Left kidney (tissue), 2 donors: ENCODE data around the gene PCDH9. TPM values are rescaled to one million over a fixed set of nuclear protein-coding genes. Genes with fewer than 3 reads are reported as not detected.
A peak's percentile ranks its signal among the peaks of the same experiment; 100 is the strongest.
"Not testable (repeated sequence)": the region's sequence is repeated elsewhere in the genome, so short reads cannot be mapped to it uniquely, and the experiment has no call there.

Source experiments
- DNase-seq: peaks from one replicate; pipeline ENCODE4 v3.0.0-alpha.2; 2013
- polyA plus RNA-seq: library from polyadenylated mRNA; unstranded; fragments of 120-200 nt; gene quantifications from one replicate; pipeline ENCODE4 v1.2.1, GENCODE V29; 2013; ENCODE audit not compliant: insufficient read length

PCDH9 gene
- polyA plus RNA-seq, 1 donor, result 15.3 TPM

DNA sequence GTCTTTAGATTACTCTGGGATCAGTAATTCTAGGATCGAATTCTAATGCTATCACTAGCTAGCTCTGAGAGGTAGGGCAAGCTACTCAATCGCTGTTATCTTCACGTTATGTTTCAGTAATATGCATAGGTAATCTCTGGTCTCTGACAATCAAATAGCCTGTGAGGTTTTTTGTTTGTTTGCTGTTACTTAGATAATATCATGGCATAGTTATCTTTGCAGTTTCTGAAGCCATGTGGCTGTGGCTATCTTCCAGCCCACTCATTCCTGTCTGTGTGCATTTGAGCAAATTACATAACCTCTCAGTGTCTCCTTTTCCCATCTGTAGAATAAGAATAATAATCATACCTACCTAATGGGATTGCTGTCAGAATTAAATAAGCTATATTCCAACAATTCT, 330.2 kb downstream of the PCDH9 start:
- DNase-seq, result no peak

DNA sequence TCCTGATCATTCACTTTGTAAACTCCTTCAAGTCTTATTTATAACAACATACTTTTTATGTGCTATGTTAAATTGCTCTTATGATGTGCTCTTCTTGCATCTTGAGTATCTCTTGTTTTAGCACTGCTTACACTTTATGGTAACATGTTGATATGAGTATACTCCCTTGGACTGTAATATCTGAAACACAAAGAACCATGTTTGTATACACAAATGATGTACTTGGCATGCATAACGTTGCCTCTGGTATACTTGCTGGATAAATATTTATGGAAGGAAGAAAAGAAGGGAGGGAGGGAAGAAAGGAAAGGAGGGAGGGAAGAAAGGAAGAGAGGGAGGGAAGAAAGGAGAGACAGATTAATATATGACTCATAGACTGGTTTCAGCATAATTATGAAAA, 333.2 kb downstream of the PCDH9 start:
- DNase-seq, result no peak

DNA sequence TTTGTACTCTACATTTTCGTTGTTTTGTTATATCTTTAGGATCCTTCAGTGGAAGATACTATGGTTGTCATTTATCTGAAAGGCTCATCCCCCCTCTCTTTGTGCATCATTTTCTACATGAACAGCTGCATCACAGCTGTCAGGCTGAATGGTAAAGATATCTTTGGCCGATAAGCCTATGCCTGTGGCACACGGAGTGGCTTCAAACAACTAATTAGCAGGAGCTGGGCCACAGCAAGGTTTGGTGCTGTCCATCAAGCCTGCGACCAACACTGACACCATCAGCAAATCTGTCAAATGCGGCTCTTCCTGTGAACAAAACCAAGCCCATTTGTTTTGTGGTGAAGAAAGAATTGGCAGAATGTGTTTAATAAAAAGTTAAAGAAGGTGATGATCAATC, 334.4 kb downstream of the PCDH9 start:
- no peak for DNase-seq

DNA sequence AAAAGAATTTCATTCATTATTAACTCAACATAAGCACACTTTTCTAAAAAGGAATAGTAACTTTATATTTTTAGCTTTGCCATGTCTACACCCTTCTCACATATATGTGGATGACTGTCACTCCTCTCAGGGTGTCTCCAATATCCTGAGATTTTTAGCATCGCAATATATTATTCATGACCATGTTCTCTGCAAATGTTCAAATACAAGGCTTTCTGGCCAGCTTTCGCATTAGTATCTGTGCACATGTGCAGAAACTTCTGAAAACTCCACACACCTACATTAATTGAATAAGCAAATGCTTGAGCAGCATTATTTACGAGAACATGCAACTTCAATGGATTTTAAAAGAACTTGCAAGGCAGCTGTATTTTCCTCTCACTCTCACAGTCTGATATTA, 334.8 kb downstream of the PCDH9 start:
- no peak for DNase-seq

DNA sequence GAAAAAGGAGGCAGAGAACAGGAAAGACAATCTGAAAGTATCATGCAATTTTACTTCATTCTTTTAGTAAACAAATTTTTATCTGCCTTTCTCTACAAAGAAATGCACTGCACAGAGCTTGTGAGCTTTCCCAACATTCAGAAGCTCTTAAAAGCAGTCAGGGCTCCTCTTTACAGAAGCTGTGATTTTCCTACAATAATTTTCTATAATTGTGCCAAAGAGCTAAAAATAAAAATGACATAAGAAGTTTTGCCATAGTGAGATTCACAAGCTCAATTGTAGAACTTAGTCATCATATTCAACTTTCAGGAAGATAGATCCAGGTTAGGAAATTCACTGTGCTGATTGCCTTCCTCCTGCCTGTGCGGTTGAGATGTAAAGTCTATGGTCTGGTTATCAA, 341.4 kb downstream of the PCDH9 start:
- no peak for DNase-seq

DNA sequence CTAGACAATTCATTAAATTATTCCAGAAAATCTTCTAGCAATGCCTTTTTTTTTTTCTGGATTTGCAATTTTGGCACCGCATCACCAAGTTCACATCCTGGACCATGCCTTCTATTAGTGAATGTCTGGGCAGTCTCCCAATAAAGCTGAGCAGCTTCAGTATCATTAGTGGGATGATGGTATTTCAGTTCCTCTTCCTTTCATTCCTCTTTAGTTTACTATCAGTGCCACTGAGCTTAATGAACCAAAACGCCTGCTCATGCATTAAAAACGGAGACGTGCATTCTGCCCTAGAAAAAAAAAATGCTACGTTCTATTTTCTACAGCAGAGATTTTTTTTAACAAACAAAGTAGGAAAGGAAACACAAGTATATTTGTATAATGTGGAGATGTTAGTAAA, 343.0 kb downstream of the PCDH9 start:
- DNase-seq, result peak; percentile 28

DNA sequence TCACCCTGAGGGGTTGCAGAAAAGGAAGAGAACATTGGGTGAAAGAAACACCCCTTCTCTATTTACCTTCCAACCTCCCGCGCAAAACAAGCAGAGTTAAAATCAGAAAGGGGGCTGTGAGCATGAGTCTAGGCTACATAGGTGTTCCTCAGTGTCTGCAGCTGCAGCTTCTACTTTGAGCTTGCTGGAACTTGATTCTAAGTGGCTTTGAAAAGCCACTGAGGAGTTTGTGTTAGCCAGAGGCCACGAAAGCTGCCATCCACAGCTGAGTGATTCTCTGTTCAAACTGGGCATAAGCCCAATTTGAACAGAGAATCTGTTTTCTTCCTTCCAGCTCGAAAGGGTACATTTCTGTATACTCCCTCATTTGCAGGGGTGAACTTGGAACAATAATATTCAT, 343.9 kb downstream of the PCDH9 start:
- DNase-seq, result no peak

DNA sequence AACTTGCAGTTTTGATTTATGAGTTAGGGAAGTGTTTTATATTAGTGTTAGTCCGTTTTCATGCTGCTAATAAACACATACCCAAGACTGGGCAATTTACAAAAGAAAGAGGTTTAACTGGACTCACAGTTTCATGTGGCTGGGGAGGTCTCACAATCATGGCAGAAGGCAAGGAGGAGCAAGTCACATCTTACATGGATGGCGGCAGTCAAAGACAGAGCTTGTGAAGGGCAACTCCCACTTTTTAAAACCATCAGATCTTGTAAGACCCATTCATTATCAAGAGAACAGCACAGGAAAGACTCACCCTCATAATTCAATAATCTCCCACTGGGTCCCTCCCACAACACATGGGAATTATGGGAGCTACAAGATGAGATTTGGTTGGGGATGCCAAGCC, 349.0 kb downstream of the PCDH9 start:
- not testable (repeated sequence) for DNase-seq

DNA sequence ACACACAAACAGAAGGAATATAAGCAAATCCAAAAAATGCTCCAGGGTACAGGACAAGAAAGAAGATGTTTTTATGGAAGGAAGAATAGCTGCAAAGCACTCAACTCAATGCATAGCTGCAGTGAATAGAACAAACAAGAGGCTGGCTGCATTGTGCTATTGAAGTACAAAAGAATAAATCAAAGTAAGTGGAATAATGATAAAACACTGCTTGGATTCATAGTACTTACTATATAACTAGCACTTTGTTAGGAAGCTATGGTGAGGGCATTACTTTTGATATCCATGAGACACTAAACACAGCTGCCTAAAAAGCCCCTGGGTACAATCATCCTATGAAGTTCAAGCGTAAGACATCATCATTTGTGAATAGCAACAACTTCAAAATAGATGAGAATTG, 350.1 kb downstream of the PCDH9 start:
- DNase-seq, result no peak

DNA sequence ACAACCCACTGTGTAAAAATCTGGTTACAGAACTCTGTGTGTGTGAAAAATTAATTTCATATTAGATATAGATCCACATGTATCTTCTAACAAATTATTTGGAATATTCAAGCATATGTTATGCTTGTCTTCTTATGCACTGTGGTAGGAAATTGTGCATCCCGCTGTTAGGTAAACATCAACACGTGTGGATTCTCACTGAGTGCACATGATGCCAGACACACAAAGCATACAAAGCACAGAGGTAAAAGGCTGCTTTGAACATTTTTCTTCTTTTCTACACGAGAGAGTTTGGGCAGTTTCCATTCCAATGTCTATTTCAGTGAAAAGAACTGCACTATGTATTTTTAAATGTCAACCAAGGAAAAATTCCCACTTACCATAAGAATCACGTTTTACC, 354.9 kb downstream of the PCDH9 start:
- no peak for DNase-seq

DNA sequence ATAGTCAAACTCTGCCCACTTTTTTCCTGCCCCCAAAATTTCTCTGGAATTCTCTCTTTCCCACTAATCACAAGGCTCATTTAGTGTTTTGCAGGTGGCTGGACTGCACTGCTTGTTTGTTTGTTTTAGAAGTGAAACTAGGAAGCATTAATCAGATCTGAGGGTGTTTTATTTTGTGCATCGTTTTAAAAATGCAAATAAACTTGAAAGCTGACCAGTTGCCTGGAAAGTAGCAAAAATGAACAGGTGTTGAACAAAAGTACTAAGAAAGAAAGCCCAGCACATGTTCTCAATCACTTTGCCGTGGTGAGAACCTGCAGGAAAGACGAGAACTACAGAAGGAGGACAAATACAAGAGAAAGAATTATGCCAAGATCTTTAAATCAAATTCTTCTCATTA, 365.5 kb downstream of the PCDH9 start:
- no peak for DNase-seq

DNA sequence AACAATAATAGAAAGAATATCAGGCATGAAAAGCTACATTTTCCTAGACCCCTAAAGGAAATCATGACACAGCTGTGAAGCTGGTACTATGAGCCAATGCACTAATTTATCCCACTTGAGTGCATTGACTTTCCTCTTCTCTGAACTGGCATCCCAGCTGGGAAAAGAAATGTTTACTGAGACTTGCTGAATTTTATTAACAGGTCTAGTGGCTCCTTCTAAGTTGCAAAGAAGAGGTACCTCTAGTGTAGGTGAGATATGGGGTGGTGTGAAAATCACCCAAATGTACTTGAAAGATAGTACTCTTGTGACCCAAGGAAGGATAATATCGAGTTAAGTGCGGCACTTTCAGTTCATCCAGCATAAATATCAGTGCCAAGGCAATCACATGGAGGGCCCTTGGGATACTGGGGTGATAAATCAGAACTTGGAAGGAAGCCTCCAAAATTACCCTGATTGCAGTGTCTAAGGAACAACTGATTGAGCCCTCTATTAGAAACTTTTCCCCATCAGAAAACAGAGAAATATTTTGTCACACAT, 369.2 kb downstream of the PCDH9 start:
- no peak for DNase-seq

DNA sequence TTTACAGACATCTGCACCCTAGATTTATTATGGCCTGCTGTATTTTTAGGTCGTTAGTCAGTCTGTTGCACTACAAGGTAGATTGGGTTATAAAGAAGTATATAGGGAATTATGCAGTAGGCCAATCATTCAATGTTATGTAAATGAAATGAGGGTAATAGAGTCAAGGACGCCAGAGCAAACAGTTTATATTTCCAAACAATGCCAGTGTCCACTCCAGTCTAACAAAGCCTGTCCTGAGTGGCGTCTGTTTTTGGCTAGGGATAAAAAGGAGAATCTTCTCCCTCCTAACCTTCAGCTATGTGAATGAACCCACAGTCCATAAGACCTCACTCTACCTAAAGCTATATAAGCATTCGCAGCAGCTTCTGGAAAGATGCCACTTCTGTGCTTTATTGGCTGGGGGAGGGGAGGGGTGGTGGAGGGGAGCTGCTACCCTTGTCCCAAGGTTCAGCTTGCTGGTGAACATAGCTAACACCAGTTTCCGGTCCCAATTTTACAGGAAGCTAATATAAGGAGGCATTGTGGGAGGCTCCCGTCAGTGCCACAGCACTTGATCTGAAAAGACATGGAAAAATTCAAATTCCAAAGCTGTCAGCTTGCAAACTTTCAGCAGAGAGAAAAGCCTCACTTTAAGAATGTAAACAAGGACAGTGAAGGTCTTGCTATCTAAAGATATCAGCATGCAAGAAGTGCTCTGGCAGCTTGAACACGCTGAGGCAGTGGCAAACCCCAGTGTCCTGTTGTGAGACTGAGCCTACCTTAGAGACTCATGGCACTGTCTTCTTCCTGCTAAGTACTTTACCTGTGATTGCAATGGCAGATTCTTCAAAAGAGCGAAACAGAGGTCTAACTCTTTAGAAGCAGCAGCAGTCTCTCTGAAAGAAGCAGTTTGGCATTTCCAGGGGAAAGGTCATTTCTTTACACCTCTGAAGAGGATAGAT, 369.9 kb downstream of the PCDH9 start:
- no peak for DNase-seq

DNA sequence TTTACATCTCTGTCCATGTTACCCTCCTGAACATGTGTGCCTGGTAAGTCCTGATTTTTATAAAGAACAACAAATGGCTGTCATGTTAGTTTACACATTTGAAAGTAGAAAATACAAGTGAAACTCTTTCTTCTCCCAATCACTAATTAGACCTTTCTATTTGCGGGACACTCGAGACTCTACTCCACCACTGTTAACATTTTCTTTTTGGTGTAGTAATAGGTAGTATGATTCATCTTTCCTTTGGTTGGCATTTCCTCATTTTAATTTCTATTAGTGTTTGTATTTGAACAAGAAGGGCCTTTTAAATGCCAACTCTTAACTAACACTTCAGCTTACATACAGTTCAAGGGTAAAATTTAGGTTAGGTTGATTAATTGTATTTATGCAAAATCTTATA, 371.1 kb downstream of the PCDH9 start:
- DNase-seq, result no peak

DNA sequence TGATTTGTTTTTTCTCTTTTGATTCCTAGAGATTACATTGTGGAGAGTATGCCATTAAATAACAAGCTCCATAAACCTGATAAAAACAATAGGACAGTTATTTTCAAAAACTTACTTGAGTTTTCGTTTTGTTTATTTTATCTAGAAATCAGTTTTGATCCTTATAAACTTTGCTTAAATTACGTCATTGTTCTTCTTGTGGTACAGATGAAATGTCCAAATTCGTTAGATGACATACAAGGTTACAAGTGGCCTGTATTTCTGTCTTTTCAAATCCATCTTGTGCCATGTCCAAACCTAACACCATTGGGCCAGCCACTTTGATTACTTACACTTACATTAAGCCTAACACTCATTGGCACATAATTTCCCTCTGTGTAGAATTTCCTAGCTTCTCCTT, 372.0 kb downstream of the PCDH9 start:
- no peak for DNase-seq

DNA sequence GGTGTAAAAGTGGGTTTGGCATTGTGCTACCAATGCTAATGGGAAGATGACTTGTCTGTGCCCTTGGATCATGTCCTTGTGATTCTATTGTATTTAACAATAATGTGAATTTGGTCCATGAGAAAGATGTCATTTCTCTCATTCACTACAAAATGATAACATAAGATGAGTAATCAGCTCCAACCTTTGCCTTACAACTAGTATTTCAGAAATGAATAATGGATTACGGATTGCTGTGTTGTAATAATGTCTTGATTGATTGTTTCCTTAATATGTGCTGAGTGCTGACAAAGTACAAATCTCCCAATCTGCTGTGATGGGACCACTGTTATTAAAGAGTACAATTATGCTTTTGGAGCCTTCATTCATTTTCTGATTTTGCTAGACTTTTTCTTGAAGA, 375.0 kb downstream of the PCDH9 start:
- no peak for DNase-seq

DNA sequence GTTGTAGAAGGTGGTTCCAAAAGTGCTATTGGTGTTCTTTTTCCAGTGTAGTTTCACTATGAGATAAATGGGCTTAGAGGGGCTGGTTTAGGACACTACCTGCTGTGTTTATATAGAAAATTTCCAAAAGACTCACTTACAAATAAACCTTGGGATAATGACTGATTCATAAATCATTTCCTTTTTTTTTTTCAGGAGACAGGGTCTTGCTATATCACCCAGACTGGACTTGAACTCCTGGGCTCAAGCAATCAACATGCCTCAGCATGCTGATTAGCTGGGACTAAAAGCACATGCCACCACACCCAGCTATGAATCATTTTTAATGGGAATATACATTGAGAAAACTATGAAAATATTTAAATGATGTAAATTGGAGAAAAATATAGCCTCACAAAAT, 376.6 kb downstream of the PCDH9 start:
- DNase-seq, result no peak

DNA sequence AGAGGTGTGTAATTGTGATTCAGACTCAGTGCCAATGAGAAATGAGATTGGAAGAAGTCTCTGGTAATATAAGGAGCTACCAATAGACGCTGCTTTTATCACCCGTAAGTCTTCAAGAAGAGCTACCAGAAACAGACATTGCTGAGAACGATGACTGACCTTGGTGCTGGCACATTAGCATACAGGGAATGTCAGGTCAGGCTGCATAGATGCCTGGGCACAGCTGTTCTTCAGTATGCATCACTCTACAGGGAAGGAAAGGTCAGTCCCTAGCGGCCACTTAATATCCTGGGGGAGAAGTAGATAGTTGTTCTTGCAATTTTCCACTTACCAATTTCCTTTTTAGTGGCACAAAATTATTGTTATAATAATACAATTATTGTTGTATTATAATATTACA, 380.4 kb downstream of the PCDH9 start:
- DNase-seq, result no peak

DNA sequence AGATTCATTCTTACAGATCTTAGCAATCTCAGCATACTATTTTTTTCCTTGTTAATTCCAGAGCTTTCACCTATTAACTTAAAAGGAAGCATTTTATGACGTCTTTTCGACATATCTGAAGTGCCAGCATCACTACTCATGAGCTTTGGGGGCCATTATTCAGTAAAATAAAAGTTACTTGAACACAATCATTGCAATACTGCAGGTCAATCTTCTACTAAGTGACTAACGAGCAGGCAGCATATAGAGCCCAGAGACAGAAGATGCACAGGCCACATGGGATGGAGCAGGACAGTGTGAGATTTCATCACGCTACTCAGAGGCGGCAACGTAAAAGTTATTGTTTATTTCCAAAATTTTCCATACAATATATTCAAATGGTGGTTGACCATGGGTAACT, 382.6 kb downstream of the PCDH9 start:
- no peak for DNase-seq

DNA sequence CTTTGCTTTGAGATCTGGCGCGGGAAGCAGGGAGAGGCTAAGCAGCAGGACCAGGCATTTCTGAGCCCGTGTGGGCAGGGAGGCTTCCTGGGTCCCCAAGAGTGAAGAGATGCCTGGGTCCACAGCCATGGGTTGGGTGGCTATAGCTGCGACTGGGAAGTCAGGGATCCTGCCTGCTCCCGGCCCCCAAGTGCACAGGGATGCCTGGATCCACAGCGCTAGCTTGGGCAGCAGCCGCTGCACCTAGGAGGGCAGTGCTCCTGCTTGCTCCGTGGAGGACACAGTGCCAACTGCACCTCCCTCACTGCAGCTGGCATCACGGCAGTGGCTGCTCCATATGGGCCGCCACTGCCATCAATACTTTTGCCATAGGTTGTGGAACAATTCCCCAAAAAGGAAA, 384.7 kb downstream of the PCDH9 start:
- DNase-seq, result no peak

DNA sequence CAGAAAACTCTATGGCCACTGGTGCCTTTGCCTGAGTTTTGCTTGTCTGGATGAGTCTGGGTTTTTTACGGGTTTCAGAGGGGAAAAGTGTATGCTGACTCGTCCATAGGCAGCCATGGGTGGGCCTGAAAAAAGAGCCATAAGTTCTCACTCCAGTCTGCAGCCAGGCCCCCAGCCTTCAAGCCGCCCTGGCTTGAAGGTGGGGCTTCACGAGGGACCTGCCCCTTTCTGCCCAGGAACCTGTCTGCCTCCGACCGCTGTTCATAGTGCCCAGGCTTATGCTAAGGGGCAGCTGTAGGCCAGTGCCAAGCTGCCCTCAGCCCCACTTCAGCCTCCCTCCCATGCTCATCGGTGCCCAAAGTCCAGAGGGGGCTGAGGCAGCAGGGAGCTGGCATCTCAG, 385.2 kb downstream of the PCDH9 start:
- DNase-seq, result no peak

DNA sequence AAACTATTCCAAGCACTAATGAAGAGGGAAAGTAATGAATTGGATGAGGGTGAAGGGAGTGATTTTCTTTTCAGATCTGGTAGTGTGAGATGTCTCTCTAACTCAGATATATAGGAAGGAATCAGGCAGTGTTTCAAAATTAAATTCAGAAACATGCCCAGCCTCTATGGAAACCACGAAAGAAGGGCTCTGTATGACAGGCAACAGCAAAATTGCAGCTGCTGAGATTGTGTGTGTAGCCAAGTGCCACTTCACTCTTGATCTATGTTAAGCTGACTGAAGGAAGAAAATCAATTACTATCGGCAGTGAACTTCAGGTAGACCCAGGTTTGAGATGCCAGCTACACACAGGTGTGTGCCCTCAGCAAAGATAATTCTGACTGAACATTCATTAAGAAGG, 387.4 kb downstream of the PCDH9 start:
- no peak for DNase-seq

DNA sequence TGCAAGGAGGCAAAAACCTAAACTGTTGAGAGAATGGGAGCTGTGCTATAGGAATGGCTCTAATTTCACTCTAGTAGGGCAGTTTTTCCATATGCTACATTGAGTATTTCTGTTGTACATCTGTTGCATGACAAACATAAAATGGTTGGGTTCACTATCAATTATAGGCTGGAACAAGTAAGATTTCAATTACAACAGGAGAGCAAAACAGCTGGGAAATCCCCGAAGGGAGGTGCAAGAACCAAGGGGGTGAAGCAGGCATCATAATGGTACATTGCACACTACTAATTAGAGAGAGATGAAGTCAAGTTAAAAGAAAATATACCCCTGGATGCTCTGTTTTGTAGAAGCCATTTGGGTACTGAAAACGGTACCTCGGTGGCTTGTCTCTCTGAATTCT, 389.5 kb downstream of the PCDH9 start:
- no peak for DNase-seq

DNA sequence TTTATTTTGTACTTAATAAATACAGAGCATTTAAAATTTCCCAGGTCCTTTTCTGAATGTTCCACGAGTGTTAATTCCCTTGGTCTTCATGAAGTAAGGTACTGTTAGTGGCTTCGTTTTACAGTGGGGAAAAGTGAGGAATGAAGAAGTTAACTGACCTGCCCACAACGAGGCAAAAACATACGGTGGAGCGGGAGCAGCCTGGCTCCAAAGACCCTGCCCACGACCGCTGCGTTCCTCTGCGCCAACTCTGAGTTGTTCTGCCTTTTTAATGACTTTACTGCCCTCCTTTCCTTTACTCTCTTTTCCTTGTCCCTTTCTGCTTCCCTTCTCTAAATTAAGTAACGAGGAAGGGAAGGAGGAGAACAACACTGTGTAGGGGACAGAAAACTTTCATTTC, 392.9 kb downstream of the PCDH9 start:
- no peak for DNase-seq
